OCI-LY3 (cell line): Measurements from ENCODE around the gene EPS8.
A peak's percentile ranks its signal among the peaks of the same experiment; 100 is the strongest.

Experiments
- H2AFZ ChIP-seq: fragments of 200-600, 300-600 bp; shearing (Covaris generic); 2 replicates; pipeline ENCODE4 v1.6.0; 2014; ENCODE audit warnings: antibody characterized with exemption, low read depth, low read length
- H3K27ac ChIP-seq: fragments of 200-600, 300-600 bp; sonication (generic); 2 replicates; pipeline ENCODE4 v1.5.1; 2014; ENCODE audit warnings: mild to moderate bottlenecking, low read length, moderate library complexity, mixed read lengths
- H3K27me3 ChIP-seq: fragments of 200-600, 300-600 bp; sonication (generic); 2 replicates; pipeline ENCODE4 v1.6.1; 2014; ENCODE audit warnings: low read depth, low read length, mixed read lengths
- H3K36me3 ChIP-seq: fragments of 200-600, 300-600 bp; sonication (generic); replicated peaks from 2 replicates; pipeline ENCODE3; 2014; ENCODE audit warnings: low read depth, low read length, mixed read lengths
- H3K4me1 ChIP-seq: fragments of 300-600, 200-600 bp; sonication (generic); 2 replicates; pipeline ENCODE4 v1.6.1; 2014; ENCODE audit warnings: low read length, mixed read lengths
- H3K4me2 ChIP-seq: fragments of 200-600, 300-600 bp; sonication (generic); 2 replicates; pipeline ENCODE4 v1.6.1; 2014; ENCODE audit warnings: low read length, mixed read lengths
- H3K4me3 ChIP-seq: fragments of 300-600, 200-600 bp; sonication (generic); 2 replicates; pipeline ENCODE4 v1.5.1; 2014; ENCODE audit warnings: antibody characterized with exemption, mild to moderate bottlenecking, low read length, moderate library complexity
- H3K79me2 ChIP-seq: fragments of 300-600, 200-600 bp; shearing (Covaris generic); 2 replicates; pipeline ENCODE4 v1.6.1; 2014; ENCODE audit warnings: mild to moderate bottlenecking, low read length, mixed read lengths
- H3K9ac ChIP-seq: fragments of 300-600, 200-600 bp; shearing (Covaris generic); 2 replicates; pipeline ENCODE4 v1.6.0; 2014; ENCODE audit warnings: mild to moderate bottlenecking, low read length, moderate library complexity
- H3K9me3 ChIP-seq: fragments of 200-600, 300-600 bp; shearing (Covaris generic); 2 replicates; pipeline ENCODE4 v1.6.1; 2014; ENCODE audit warnings: low read length, mixed read lengths; ENCODE audit not compliant: insufficient read depth
- H4K20me1 ChIP-seq: fragments of 200-600, 300-600 bp; sonication (generic); 2 replicates; pipeline ENCODE4 v1.6.1; 2016; ENCODE audit warnings: low read length, mixed read lengths; ENCODE audit not compliant: insufficient read depth
- CTCF ChIP-seq: fragments of 200-600, 300-600 bp; sonication (generic); IDR thresholded peaks from 2 replicates; pipeline ENCODE4 v1.5.1; 2014; ENCODE audit warnings: antibody characterized with exemption, low read length, low read depth
- EZH2phosphoT487 ChIP-seq: fragments of 200-600 bp; shearing (Covaris generic); IDR thresholded peaks from 2 replicates; pipeline ENCODE4 v1.6.1; 2018; ENCODE audit warnings: antibody characterized with exemption, mixed run types, low read depth

EPS8 gene

GRCh38 chr12:15601210-15601800 lies 187.9 kb downstream of the EPS8 start:
- H3K4me3 ChIP-seq = no peak overlapping the region
- H3K27ac ChIP-seq = no peak overlapping the region
- H3K4me1 ChIP-seq = peaks cover 12% of the 10 kb centered on the region
- TF ChIP-seq EZH2phosphoT487 = no peak
- no peak for TF ChIP-seq CTCF
- no peak overlapping the region for H3K9ac ChIP-seq
- H4K20me1 ChIP-seq = no peaks in the 10 kb centered on the region
- no peak overlapping the region for H2AFZ ChIP-seq
- no peaks in the 10 kb centered on the region for H3K9me3 ChIP-seq
- no peaks in the 10 kb centered on the region for H3K79me2 ChIP-seq
- peak overlapping the region; percentile 10 for H3K4me2 ChIP-seq
- no peaks in the 10 kb centered on the region for H3K27me3 ChIP-seq
- H3K36me3 ChIP-seq = no peaks in the 10 kb centered on the region

- Histone ChIP-seq H3K27ac (no peak overlapping the region), H3K9ac (no peak overlapping the region), H3K79me2 (no peaks in the 10 kb centered on the region), H2AFZ (no peak overlapping the region), H3K4me2 (peak overlapping the region; percentile 10), H4K20me1 (no peaks in the 10 kb centered on the region), H3K4me1 (peaks cover 12% of the 10 kb centered on the region), H3K36me3 (peaks cover 2% of the 10 kb centered on the region), H3K27me3 (no peaks in the 10 kb centered on the region), H3K9me3 (no peaks in the 10 kb centered on the region), H3K4me3 (no peak overlapping the region)
- TF ChIP-seq EZH2phosphoT487 (no peak), CTCF (no peak)
These were observed 188.8 kb downstream of the EPS8 start for GRCh38 chr12:15600223-15600935.

DNA sequence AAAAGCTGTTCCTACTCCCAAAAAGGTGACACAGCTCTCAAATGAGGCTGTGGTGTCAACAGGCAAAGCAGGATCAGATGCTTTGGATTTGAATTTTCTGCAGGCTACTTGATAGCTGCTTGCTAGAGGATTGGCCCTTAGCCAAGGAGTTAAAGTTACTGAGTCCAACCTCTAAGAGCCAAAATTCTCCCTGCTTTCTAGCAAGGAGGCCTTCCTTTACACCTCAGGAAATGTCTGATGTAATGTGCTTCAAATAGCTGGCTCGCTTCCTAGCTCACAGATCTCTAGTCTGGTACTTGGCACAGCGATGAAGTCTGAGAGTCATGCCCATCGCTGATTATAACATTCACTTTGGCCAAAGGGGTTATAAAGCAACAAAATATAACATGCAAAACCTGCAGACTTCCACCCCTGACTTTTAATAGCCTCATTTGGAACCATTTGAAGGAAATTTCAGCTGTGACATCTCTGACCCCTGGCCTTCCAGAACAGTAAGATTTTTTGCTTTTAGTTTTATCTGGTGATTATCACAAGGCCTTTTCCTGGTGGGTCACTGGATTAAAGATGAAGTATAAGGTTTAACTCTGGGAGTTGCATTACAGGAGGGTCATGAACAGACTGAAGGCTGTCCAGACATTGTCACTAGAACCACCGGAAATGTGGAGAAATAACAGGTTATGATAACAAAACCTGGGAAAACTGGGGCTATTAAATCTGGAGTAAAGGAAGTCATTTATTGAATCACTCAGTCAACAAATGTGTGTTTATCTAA lies 189.7 kb downstream of the EPS8 start:
- Histone ChIP-seq H4K20me1 (no peaks in the 10 kb centered on the region), H3K9ac (no peak overlapping the region), H3K4me3 (no peak overlapping the region), H3K27me3 (no peaks in the 10 kb centered on the region), H2AFZ (no peak overlapping the region), H3K27ac (no peak overlapping the region), H3K4me2 (no peak overlapping the region), H3K36me3 (peaks cover 7% of the 10 kb centered on the region), H3K9me3 (no peaks in the 10 kb centered on the region), H3K79me2 (no peaks in the 10 kb centered on the region), H3K4me1 (peaks cover 12% of the 10 kb centered on the region)
- no peak for TF ChIP-seq EZH2phosphoT487
- TF ChIP-seq CTCF = no peak
